Cardiac fibroblast (primary cell): ENCODE data around the gene CD93.

ENCODE experiments used
- DNase-seq, 2 donors: peaks; one replicate each; pipeline versions ENCODE4 v3.0.0 to v3.0.0-alpha.2; 2010; ENCODE audit warnings: low read depth in 2 of 2
- H3K4me3 ChIP-seq, 2 donors: replicated peaks in 1 of 2; 1 replicate in 1 of 2; 2 replicates in 1 of 2; pipeline ENCODE4 v1.5.1; 2011; ENCODE audit warnings: low read depth in 2 of 2, low read length in 2 of 2, mild to moderate bottlenecking in 2 of 2, moderate library complexity in 1 of 2
- CTCF ChIP-seq: IDR thresholded peaks from one replicate; pipeline ENCODE4 v1.5.1; 2011; ENCODE audit warnings: low read depth, mild to moderate bottlenecking, low read length, inconsistent platforms

The CD93 gene

GRCh38 chr20:23048283-23049200 lies 37.6 kb downstream of the CD93 start:
- TF ChIP-seq CTCF = peak; percentile 24
- DNase-seq = peak; percentile 46 to 47
- peak overlapping the region; percentile 51 to 56 for H3K4me3 ChIP-seq

- peak in 1 of 2 donors; percentile 21 for DNase-seq
- no peak for TF ChIP-seq CTCF
- peak overlapping the region in 1 of 2 donors; percentile 56 for H3K4me3 ChIP-seq
Observed at GRCh38 chr20:23047738-23048214, 38.3 kb downstream of the CD93 start.

- TF ChIP-seq CTCF = no peak
- peak overlapping the region in 1 of 2 donors; percentile 56 for H3K4me3 ChIP-seq
- DNase-seq = no peak
Observed at GRCh38 chr20:23047001-23047737, 39.0 kb downstream of the CD93 start.

GRCh38 chr20:23046431-23046830 lies 39.7 kb downstream of the CD93 start:
- no peak for TF ChIP-seq CTCF
- H3K4me3 ChIP-seq = no peak overlapping the region
- DNase-seq = no peak

- no peak for TF ChIP-seq CTCF
- no peak overlapping the region for H3K4me3 ChIP-seq
- DNase-seq = no peak
Observed at GRCh38 chr20:23043376-23043775, 42.7 kb downstream of the CD93 start.

GRCh38 chr20:23042270-23042669 lies 43.9 kb downstream of the CD93 start:
- no peak for TF ChIP-seq CTCF
- H3K4me3 ChIP-seq = no peak overlapping the region
- no peak for DNase-seq
